B cell (primary cell): Measurements from ENCODE around the gene BACE1-AS. TPM values are rescaled to one million over a fixed set of nuclear protein-coding genes. Genes with fewer than 3 reads are reported as not detected.
"Not testable (repeated sequence)": the region's sequence is repeated elsewhere in the genome, so short reads cannot be mapped to it uniquely, and the experiment has no call there.

ENCODE experiments used
- ATAC-seq: fragments of 200-7000 bp; cut with Tn5 transposase; one replicate; pipeline ENCODE4 v1.10.0; 2021; ENCODE audit warnings: low read depth, mild to moderate bottlenecking, moderate number of reproducible peaks, moderate library complexity
- CTCF ChIA-PET: fragments of 350-600 bp; sonication (Branson Sonifier 250); formaldehyde crosslinking; loops from one replicate; lab custom pipeline; 2021; ENCODE audit warnings: antibody characterized with exemption, inconsistent platforms; lab: Charles Lee
- POLR2A ChIA-PET: fragments of 350-600 bp; sonication (Branson Sonifier 250); formaldehyde crosslinking; loops from one replicate; lab custom pipeline; 2021; ENCODE audit warnings: antibody characterized with exemption; lab: Charles Lee
- DNase-seq: peaks from one replicate; pipeline ENCODE4 v3.0.0; 2013
- H2AFZ ChIP-seq: 2 replicates; pipeline ENCODE4 v1.6.1; 2012; ENCODE audit warnings: mild to moderate bottlenecking, low read depth, low read length; ENCODE audit not compliant: insufficient read depth, poor library complexity, severe bottlenecking
- H3K27ac ChIP-seq, 2 donors: 1 replicate in 1 of 2; 2 replicates in 1 of 2; pipeline ENCODE4 v1.5.1; 2012 to 2013; ENCODE audit warnings: low read length in 2 of 2, mild to moderate bottlenecking in 2 of 2, moderate library complexity in 1 of 2
- H3K27me3 ChIP-seq, 4 experiments: fragments of 200-600 bp in 1 of 4; sonication (generic) in 1 of 4; replicated peaks in 1 of 4; 1 replicate in 2 of 4; 2 replicates in 2 of 4; pipeline versions ENCODE4 v1.6.1 to v1.7.0; 2013 to 2016; ENCODE audit warnings: low read length in 3 of 4, mild to moderate bottlenecking in 2 of 4, mixed read lengths in 1 of 4, moderate library complexity in 1 of 4; ENCODE audit not compliant: insufficient read depth in 4 of 4, control insufficient read depth in 3 of 4; ENCODE audit errors: control extremely low read depth in 1 of 4
- H3K36me3 ChIP-seq, 2 experiments: replicated peaks in 1 of 2; 1 replicate in 1 of 2; 2 replicates in 1 of 2; pipeline versions ENCODE4 v1.6.1 to v1.7.1; 2013; ENCODE audit warnings: low read length in 1 of 2; ENCODE audit not compliant: insufficient read depth in 2 of 2, control insufficient read depth in 1 of 2; ENCODE audit errors: control extremely low read depth in 1 of 2, extremely low read depth in 1 of 2
- H3K4me1 ChIP-seq, 2 donors: fragments of 200-600 bp in 1 of 2; sonication (generic) in 1 of 2; 1 replicate in 1 of 2; 2 replicates in 1 of 2; pipeline versions ENCODE4 v1.5.1 to v1.6.1; 2013 to 2017; ENCODE audit warnings: low read length in 2 of 2; ENCODE audit not compliant: control insufficient read depth in 2 of 2, insufficient read depth in 2 of 2
- H3K4me2 ChIP-seq: replicated peaks from 2 replicates; pipeline ENCODE3; 2012; ENCODE audit warnings: mild to moderate bottlenecking, low read depth, low read length; ENCODE audit not compliant: poor library complexity, severe bottlenecking
- H3K4me3 ChIP-seq, 5 experiments: fragments of 200-600 bp in 1 of 5; sonication (generic) in 1 of 5; 1 replicate in 3 of 5; 2 replicates in 2 of 5; pipeline versions ENCODE4 v1.5.1 to v1.7.0; 2011 to 2016; ENCODE audit warnings: low read length in 4 of 5, mild to moderate bottlenecking in 4 of 5, low read depth in 2 of 5, control low read depth in 1 of 5, moderate library complexity in 1 of 5; ENCODE audit not compliant: insufficient read depth in 1 of 5; ENCODE audit errors: control extremely low read depth in 1 of 5, extremely low read depth in 1 of 5
- H3K79me2 ChIP-seq: fragments of 200-600 bp; sonication (generic); one replicate; pipeline ENCODE4 v1.6.0; 2016; ENCODE audit warnings: low read length; ENCODE audit not compliant: control insufficient read depth, insufficient read depth
- H3K9ac ChIP-seq: fragments of 200-600 bp; sonication (generic); 2 replicates; pipeline ENCODE4 v1.6.1; 2017; ENCODE audit warnings: mild to moderate bottlenecking, low read length, moderate library complexity
- H3K9me3 ChIP-seq, 3 donors: one replicate each; pipeline versions ENCODE4 v1.6.1 to v1.7.1; 2013; ENCODE audit warnings: low read length in 2 of 3; ENCODE audit not compliant: control insufficient read depth in 2 of 3, insufficient read depth in 1 of 3; ENCODE audit errors: control extremely low read depth in 1 of 3
- H4K20me1 ChIP-seq: 2 replicates; pipeline ENCODE4 v1.6.0; 2012; ENCODE audit warnings: mild to moderate bottlenecking, low read length; ENCODE audit not compliant: insufficient read depth, control insufficient read depth, poor library complexity, severe bottlenecking
- H3K27ac Mint-ChIP-seq: one replicate; pipeline ENCODE4 v1.8.0; 2021; ENCODE audit warnings: mixed read lengths
- H3K27me3 Mint-ChIP-seq: one replicate; pipeline ENCODE4 v1.8.0; 2021; ENCODE audit warnings: mixed read lengths
- H3K4me1 Mint-ChIP-seq: one replicate; pipeline ENCODE4 v1.8.0; 2021; ENCODE audit warnings: mixed read lengths
- H3K4me3 Mint-ChIP-seq: one replicate; pipeline ENCODE4 v1.8.0; 2021; ENCODE audit warnings: mixed read lengths
- H3K9me3 Mint-ChIP-seq: one replicate; pipeline ENCODE4 v1.8.0; 2022; ENCODE audit warnings: mixed read lengths; ENCODE audit not compliant: insufficient read depth
- EZH2 ChIP-seq: IDR thresholded peaks from 2 replicates; pipeline ENCODE4 v1.6.1; 2012; ENCODE audit warnings: borderline replicate concordance, low read depth, mild to moderate bottlenecking, moderate library complexity, low read length; ENCODE audit not compliant: insufficient read depth, poor library complexity, severe bottlenecking
- WGBS: methylation state at CpG from one replicate; pipeline ENCODE4 v1.1.5; 2013; ENCODE audit warnings: missing lambda C conversion rate; ENCODE audit not compliant: insufficient coverage; 5-methylcytosine and 5-hydroxymethylcytosine counted together
- intact Hi-C: fragments of 100-400 bp; cut with micrococcal nuclease; formaldehyde crosslinking; loops from one replicate; pipeline ENCODE4 v1.10.0; 2022
- polyA plus RNA-seq: library from polyadenylated mRNA; depleted of rRNA; stranded (reverse); fragments of >200 nt; gene quantifications from 2 replicates; pipeline ENCODE4 v1.2.3, GENCODE V29; 2012
- total RNA-seq, 2 donors: library from RNA; stranded (reverse); fragments of 120-200 nt in 1 of 2; gene quantifications; 1 replicate in 1 of 2; 2 replicates in 1 of 2; pipeline versions ENCODE4 v1.2.3 to v1.2.4, GENCODE V29; 2013 to 2022
- TF ChIP-seq, protein P1 (sequence below): fragments of 200-600 bp; IDR thresholded peaks from one replicate; pipeline ENCODE4 v1.8.0; 2022; ENCODE audit warnings: antibody characterized with exemption, mild to moderate bottlenecking

Gene BACE1-AS
- total and polyA plus RNA-seq, 2 donors (not counting 1 experiment from before 2014, with no cell fraction given) = 3.5 to 11.2 TPM

GRCh38 chr11:117258576-117258975 lies 32.6 kb upstream of the BACE1-AS start:
- H3K27me3 Mint-ChIP-seq = no peaks in the 10 kb centered on the region
- no peaks in the 10 kb centered on the region for H3K4me1 Mint-ChIP-seq
- Histone ChIP-seq H3K9ac (no peak overlapping the region), H3K4me2 (no peak overlapping the region), H3K79me2 (no peaks in the 10 kb centered on the region), H3K27me3 (no peaks in the 10 kb centered on the region), H4K20me1 (no peaks in the 10 kb centered on the region), H3K36me3 (peaks cover 0 to 17% of the 10 kb centered on the region in 2 experiments), H3K4me3 (no peak overlapping the region), H3K4me1 (no peaks in the 10 kb centered on the region), H2AFZ (no peak overlapping the region), H3K9me3 (no peaks in the 10 kb centered on the region), H3K27ac (no peak overlapping the region)
- ChIA-PET POLR2A (no interaction called here), CTCF (no interaction called here)
- H3K9me3 Mint-ChIP-seq = no peaks in the 10 kb centered on the region
- WGBS = no CpG with 5 or more reads among the region's 2 CpGs
- intact Hi-C loops = no loop called here
- H3K4me3 Mint-ChIP-seq = no peak overlapping the region
- ATAC-seq (no peak), DNase-seq (no peak)
- H3K27ac Mint-ChIP-seq = no peak overlapping the region
- TF ChIP-seq, protein P1, sequence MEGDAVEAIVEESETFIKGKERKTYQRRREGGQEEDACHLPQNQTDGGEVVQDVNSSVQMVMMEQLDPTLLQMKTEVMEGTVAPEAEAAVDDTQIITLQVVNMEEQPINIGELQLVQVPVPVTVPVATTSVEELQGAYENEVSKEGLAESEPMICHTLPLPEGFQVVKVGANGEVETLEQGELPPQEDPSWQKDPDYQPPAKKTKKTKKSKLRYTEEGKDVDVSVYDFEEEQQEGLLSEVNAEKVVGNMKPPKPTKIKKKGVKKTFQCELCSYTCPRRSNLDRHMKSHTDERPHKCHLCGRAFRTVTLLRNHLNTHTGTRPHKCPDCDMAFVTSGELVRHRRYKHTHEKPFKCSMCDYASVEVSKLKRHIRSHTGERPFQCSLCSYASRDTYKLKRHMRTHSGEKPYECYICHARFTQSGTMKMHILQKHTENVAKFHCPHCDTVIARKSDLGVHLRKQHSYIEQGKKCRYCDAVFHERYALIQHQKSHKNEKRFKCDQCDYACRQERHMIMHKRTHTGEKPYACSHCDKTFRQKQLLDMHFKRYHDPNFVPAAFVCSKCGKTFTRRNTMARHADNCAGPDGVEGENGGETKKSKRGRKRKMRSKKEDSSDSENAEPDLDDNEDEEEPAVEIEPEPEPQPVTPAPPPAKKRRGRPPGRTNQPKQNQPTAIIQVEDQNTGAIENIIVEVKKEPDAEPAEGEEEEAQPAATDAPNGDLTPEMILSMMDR = no peak
- TF ChIP-seq EZH2 = no peak

DNA sequence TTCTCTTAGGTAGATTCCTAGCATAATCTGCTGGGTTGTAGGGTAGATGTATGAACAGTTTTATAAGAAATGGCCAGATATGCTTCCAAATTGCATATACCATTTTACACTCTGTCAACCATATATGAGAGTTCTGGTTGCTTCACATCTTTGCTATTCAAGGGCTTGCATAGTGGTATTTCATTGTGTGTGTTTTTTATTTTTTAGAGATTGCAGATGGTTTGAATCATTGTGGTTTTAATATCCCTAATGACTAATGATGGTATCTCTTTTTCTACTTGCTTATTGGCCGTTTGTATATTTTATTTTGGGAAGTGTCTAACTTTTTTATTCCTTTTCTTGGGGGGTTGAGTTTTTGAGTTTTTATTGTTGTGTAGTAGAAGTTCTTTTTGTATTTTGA lies 31.7 kb upstream of the BACE1-AS start:
- intact Hi-C loops = no loop called here
- no CpG with 5 or more reads among the region's 1 CpG for WGBS
- H3K4me1 ChIP-seq = no peaks in the 10 kb centered on the region
- H3K4me2 ChIP-seq = no peak overlapping the region
- no peak for TF ChIP-seq EZH2
- TF ChIP-seq, protein P1 = no peak
- Mint-ChIP-seq H3K27ac (no peak overlapping the region), H3K27me3 (no peaks in the 10 kb centered on the region), H3K4me1 (no peaks in the 10 kb centered on the region), H3K9me3 (no peaks in the 10 kb centered on the region), H3K4me3 (no peak overlapping the region)
- peaks cover 0 to 16% of the 10 kb centered on the region in 2 experiments for H3K36me3 ChIP-seq
- H3K27me3 ChIP-seq = no peaks in the 10 kb centered on the region
- no peaks in the 10 kb centered on the region for H3K79me2 ChIP-seq
- H3K9me3 ChIP-seq = no peaks in the 10 kb centered on the region
- CTCF ChIA-PET = no interaction called here
- no peak overlapping the region for H3K4me3 ChIP-seq
- H4K20me1 ChIP-seq = no peaks in the 10 kb centered on the region
- ATAC-seq = no peak
- no peak for DNase-seq
- no peak overlapping the region for H3K9ac ChIP-seq
- POLR2A ChIA-PET = no interaction called here
- no peak overlapping the region for H3K27ac ChIP-seq
- H2AFZ ChIP-seq = no peak overlapping the region

GRCh38 chr11:117264624-117265323 lies 26.4 kb upstream of the BACE1-AS start:
- H3K27ac Mint-ChIP-seq, CTCF ChIA-PET, H3K4me2 ChIP-seq, H3K27ac ChIP-seq, ATAC-seq, H3K27me3 ChIP-seq, intact Hi-C loops, H3K79me2 ChIP-seq, H4K20me1 ChIP-seq, H3K9me3 ChIP-seq, DNase-seq, H3K9me3 Mint-ChIP-seq, H3K9ac ChIP-seq, H3K4me1 Mint-ChIP-seq, H3K4me3 ChIP-seq, POLR2A ChIA-PET, H2AFZ ChIP-seq, H3K27me3 Mint-ChIP-seq, H3K4me3 Mint-ChIP-seq, H3K4me1 ChIP-seq: not testable (repeated sequence)
- H3K36me3 ChIP-seq = peaks cover 0 to 17% of the 10 kb centered on the region in 2 experiments
- 100% methylated on average over 2 of the region's 7 CpGs for whole genome bisulfite sequencing
